ENCODE measurements around the gene RBM28. TPM values are rescaled to one million over a fixed set of nuclear protein-coding genes. Genes with fewer than 3 reads are reported as not detected.

The RBM28 gene
- total RNA-seq, 1 donor from 2014 or later: 17.1 TPM

GRCh38 chr7:128352153-128352537 is 8.4 kb upstream of the RBM28 start:
- FAIRE-seq: no peak

DNA sequence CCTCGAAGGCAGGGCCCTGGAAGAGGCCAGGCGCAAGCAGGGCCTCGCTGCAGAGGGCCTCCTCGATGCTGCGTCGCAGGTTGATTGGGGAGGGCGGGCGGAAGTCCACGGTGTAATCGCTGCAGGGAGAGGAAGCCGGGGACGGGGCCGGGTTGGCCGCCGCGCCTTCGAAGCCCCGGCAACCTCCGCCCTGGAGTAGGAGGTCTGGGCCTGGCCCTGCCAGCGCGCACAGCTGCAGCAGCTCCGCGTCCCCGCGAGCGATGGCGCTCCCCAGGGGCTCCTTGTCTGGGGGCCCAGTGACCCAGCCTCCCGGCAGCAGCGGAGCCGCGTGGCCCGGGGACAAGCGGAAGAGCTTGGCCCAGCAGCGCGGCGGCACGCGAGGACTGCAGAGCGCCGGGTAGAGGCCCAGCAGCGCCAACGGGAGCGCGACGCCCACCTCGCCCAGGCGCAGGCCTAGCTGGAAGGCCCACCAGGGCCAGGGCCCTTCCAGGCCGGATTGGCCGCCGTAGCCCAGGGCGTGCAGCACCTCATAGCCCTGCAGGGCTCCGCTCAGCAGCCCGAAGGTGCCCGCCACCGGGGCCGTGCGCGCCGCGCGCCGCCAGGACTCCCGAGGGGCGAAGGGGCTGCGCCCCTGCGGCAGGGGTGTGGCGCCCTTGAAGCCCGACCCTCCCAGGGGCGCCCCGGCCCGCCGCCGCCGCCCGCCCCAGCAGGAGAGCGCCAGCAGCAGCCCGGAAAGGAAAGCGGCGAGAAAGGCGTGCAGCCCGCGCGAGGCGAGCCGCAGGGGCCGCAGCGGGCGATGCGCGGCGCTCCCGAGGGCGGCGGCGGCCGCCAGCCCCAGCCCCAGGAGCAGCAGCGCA is 7.8 kb upstream of the RBM28 start:
- FAIRE-seq (no peak), DNase-seq (ENCODE audit: low read depth) (no peak)
- Histone ChIP-seq H3K36me3 (ENCODE audit: control insufficient read depth, insufficient read depth, low read length) (no peaks in the 10 kb centered on the region), H3K27me3 (ENCODE audit: control insufficient read depth, insufficient read depth, low read length) (peaks cover 22% of the 10 kb centered on the region), H3K4me3 (ENCODE audit: low read depth, low read length) (no peak overlapping the region)
- TF ChIP-seq CTCF (IDR thresholded peaks at IDR 0.05; ENCODE audit: insufficient read depth, low read length, severe bottlenecking): no peak

More at GRCh38 chr7:128352153-128352537, 8.4 kb upstream of the RBM28 start:
- Histone ChIP-seq H3K4me3 (ENCODE audit: low read depth, low read length) (no peak overlapping the region), H3K27me3 (ENCODE audit: control insufficient read depth, insufficient read depth, low read length) (peaks cover 22% of the 10 kb centered on the region), H3K36me3 (ENCODE audit: control insufficient read depth, insufficient read depth, low read length) (no peaks in the 10 kb centered on the region)
- peak; percentile 31 for DNase-seq (ENCODE audit: low read depth)
- peak; percentile 80 for TF ChIP-seq CTCF (IDR thresholded peaks at IDR 0.05; ENCODE audit: insufficient read depth, low read length, severe bottlenecking)

DNA sequence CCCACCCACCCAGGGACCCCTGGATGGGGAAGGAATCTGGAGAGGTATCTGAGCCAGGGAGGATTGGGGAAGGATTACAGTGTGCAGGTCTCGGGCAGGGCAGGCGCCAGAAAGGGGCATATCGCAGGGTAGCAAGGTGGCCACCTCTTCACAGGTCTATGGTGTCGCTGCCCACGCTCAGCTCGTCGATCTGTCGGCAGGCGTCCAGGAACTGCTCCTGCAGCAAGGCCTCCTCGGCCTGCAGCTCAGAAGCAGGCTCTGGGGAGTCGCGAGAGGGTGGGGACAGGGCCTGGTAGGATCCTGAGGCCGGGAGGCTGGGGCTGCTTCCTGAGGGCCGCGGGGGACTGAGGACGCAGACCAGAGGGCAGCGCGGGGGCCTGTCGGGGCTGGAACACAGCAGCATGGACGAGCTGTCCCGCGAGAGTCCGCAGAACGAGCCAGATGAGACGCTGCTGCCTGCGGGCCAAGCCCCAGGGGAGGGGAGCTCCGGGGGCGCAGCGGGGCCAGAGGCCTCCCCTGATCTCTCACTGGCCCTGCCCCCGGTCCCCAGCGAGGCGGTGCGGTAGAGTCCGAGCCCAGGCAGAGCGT is 7.1 kb upstream of the RBM28 start:
- no peak for FAIRE-seq
- DNase-seq (ENCODE audit: low read depth): no peak

DNA sequence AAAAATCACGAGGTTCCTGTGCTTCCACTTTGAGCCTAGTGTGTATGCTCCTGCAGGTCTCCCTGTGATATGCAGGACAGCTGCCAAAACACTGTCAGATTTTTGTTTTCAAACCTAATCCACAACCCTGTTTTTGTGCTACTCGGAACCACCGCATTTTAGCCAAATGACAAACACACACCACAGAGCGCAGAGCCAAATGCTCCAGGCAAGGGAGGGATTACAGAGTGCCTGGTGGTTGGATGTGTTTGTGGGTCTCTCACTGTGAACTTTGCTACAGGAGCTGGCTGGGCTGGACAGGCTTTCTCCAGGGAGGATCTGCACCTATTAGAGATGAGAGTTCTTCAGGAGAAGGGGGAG is 5.7 kb upstream of the RBM28 start:
- no peak for TF ChIP-seq CTCF (IDR thresholded peaks at IDR 0.05; ENCODE audit: insufficient read depth, low read length, severe bottlenecking)
- no peaks in the 10 kb centered on the region for H3K36me3 ChIP-seq (ENCODE audit: control insufficient read depth, insufficient read depth, low read length)
- peaks cover 22% of the 10 kb centered on the region for H3K27me3 ChIP-seq (ENCODE audit: control insufficient read depth, insufficient read depth, low read length)
- DNase-seq (ENCODE audit: low read depth) (no peak), FAIRE-seq (no peak)
- no peak overlapping the region for H3K4me3 ChIP-seq (ENCODE audit: low read depth, low read length)

More for the DNA sequence above, 7.1 kb upstream of the RBM28 start:
- no peak for TF ChIP-seq CTCF (IDR thresholded peaks at IDR 0.05; ENCODE audit: insufficient read depth, low read length, severe bottlenecking)
- peaks cover 22% of the 10 kb centered on the region for H3K27me3 ChIP-seq (ENCODE audit: control insufficient read depth, insufficient read depth, low read length)
- H3K4me3 ChIP-seq (ENCODE audit: low read depth, low read length): no peak overlapping the region
- H3K36me3 ChIP-seq (ENCODE audit: control insufficient read depth, insufficient read depth, low read length): no peaks in the 10 kb centered on the region

DNA sequence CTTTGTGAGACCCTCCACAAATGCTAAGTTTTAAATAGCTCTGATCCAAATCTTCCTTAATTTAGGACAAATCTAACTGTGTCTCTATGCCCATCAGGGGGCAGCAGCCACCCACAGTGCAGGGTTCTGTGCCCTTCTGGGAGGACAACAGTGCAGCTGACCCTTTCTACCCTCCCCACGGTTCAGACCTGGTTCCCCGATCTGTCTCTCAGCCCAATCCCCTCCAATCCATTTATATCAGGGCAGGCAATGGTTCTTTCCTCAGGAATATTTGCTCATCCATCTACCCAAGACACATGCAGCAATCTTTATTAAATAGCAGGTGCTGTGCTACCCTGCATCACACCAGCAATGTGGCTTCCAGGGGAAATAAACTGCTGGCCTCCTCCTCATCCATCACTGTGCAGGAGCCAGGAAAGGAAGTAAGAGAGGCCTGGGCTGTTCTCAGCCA is 4.0 kb upstream of the RBM28 start:
- no peaks in the 10 kb centered on the region for H3K36me3 ChIP-seq (ENCODE audit: control insufficient read depth, insufficient read depth, low read length)
- H3K27me3 ChIP-seq (ENCODE audit: control insufficient read depth, insufficient read depth, low read length): peaks cover 18% of the 10 kb centered on the region
- no peak overlapping the region for H3K4me3 ChIP-seq (ENCODE audit: low read depth, low read length)
- DNase-seq (ENCODE audit: low read depth) (peak; percentile 44), FAIRE-seq (no peak)
- TF ChIP-seq CTCF (IDR thresholded peaks at IDR 0.05; ENCODE audit: insufficient read depth, low read length, severe bottlenecking): peak; percentile 75
